ENCODE data around the gene IMPDH1. TPM values are rescaled to one million over a fixed set of nuclear protein-coding genes. Genes with fewer than 3 reads are reported as not detected.

The IMPDH1 gene
- total and polyA plus RNA-seq, 9 of the 15 experiments (the other 6 are each of a cell fraction or from before 2014, with no cell fraction given) = 0.80 to 118 (median 64.3) TPM

DNA sequence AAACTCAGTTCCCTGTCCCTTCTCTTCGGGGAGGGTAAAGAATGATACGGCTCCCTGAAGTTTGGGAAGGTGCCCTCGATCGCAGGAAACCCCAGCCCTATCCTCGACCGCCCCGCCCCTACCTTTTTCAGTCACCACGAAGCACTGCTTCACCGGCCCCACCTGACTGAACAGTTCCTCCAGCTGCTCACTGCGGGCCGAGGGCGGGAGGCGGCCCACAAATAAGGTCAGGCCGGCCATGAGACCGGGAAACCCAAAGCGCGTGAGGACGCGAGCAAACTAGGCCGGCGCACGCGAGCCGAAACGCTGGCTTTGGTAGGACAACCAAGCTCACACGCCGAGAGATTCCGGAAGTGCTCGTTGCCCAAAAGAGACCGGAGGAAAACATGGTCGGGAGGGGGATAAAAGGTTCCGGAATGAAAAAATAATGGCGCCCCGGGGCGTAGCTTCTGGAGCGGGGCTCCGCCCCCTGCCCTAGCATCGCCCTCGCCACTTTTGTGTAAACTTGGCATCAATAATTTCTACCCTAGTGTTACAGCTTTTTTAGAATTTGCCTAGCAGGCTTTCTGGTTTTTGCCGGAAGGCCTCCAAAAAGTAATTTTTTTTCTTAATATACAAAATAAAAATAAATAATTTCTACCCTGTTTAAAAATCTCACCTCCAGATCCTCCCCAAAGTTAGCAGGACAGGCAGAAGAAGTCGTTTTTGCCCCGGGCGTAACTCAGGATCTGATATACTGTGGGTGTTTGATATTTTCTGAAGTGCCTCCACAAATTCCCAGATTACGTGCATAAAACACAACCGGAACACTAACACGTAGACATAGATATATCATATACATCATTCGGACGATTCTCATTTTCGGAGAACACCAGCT, 66.0 kb downstream of the IMPDH1 start, which contains the start of gene RBM28 (continued):
- TF ChIP-seq, protein P1, sequence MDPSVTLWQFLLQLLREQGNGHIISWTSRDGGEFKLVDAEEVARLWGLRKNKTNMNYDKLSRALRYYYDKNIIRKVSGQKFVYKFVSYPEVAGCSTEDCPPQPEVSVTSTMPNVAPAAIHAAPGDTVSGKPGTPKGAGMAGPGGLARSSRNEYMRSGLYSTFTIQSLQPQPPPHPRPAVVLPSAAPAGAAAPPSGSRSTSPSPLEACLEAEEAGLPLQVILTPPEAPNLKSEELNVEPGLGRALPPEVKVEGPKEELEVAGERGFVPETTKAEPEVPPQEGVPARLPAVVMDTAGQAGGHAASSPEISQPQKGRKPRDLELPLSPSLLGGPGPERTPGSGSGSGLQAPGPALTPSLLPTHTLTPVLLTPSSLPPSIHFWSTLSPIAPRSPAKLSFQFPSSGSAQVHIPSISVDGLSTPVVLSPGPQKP (CRISPR knock-in tag; IDR thresholded peaks at IDR 0.05) = 0 out of 2 replicates have a peak, but pooled peaks have one; percentile 58
- no peak for TF ChIP-seq RFX7 (CRISPR knock-in tag; IDR thresholded peaks at IDR 0.05)
- TF ChIP-seq IFI16 (CRISPR knock-in tag; IDR thresholded peaks at IDR 0.05) = no peak
- TF ChIP-seq, protein P2, sequence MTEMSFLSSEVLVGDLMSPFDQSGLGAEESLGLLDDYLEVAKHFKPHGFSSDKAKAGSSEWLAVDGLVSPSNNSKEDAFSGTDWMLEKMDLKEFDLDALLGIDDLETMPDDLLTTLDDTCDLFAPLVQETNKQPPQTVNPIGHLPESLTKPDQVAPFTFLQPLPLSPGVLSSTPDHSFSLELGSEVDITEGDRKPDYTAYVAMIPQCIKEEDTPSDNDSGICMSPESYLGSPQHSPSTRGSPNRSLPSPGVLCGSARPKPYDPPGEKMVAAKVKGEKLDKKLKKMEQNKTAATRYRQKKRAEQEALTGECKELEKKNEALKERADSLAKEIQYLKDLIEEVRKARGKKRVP (CRISPR knock-in tag; IDR thresholded peaks at IDR 0.05) = no peak
- TF ChIP-seq ZSCAN32 (CRISPR knock-in tag; IDR thresholded peaks at IDR 0.05) = no peak
- TF ChIP-seq, protein P3, sequence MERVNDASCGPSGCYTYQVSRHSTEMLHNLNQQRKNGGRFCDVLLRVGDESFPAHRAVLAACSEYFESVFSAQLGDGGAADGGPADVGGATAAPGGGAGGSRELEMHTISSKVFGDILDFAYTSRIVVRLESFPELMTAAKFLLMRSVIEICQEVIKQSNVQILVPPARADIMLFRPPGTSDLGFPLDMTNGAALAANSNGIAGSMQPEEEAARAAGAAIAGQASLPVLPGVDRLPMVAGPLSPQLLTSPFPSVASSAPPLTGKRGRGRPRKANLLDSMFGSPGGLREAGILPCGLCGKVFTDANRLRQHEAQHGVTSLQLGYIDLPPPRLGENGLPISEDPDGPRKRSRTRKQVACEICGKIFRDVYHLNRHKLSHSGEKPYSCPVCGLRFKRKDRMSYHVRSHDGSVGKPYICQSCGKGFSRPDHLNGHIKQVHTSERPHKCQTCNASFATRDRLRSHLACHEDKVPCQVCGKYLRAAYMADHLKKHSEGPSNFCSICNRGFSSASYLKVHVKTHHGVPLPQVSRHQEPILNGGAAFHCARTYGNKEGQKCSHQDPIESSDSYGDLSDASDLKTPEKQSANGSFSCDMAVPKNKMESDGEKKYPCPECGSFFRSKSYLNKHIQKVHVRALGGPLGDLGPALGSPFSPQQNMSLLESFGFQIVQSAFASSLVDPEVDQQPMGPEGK (CRISPR knock-in tag; IDR thresholded peaks at IDR 0.05; ENCODE audit: borderline replicate concordance) = 0 out of 2 replicates have a peak, but pooled peaks have one; percentile 55
- peak; percentile 76; the same call in 1 of the 2 replicates for TF ChIP-seq ZNF197 (CRISPR knock-in tag; IDR thresholded peaks at IDR 0.05; ENCODE audit: low read depth)
- TF ChIP-seq, protein P4, sequence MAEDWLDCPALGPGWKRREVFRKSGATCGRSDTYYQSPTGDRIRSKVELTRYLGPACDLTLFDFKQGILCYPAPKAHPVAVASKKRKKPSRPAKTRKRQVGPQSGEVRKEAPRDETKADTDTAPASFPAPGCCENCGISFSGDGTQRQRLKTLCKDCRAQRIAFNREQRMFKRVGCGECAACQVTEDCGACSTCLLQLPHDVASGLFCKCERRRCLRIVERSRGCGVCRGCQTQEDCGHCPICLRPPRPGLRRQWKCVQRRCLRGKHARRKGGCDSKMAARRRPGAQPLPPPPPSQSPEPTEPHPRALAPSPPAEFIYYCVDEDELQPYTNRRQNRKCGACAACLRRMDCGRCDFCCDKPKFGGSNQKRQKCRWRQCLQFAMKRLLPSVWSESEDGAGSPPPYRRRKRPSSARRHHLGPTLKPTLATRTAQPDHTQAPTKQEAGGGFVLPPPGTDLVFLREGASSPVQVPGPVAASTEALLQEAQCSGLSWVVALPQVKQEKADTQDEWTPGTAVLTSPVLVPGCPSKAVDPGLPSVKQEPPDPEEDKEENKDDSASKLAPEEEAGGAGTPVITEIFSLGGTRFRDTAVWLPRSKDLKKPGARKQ (CRISPR knock-in tag; IDR thresholded peaks at IDR 0.05) = peak; percentile 68; the same call in 1 of the 2 replicates
- TF ChIP-seq, protein P5, sequence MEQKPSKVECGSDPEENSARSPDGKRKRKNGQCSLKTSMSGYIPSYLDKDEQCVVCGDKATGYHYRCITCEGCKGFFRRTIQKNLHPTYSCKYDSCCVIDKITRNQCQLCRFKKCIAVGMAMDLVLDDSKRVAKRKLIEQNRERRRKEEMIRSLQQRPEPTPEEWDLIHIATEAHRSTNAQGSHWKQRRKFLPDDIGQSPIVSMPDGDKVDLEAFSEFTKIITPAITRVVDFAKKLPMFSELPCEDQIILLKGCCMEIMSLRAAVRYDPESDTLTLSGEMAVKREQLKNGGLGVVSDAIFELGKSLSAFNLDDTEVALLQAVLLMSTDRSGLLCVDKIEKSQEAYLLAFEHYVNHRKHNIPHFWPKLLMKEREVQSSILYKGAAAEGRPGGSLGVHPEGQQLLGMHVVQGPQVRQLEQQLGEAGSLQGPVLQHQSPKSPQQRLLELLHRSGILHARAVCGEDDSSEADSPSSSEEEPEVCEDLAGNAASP (IDR thresholded peaks at IDR 0.05) = no peak
- peak; percentile 91; the same call in 1 of the 2 replicates for TF ChIP-seq MTA3 (IDR thresholded peaks at IDR 0.05; ENCODE audit: borderline replicate concordance)
- TF ChIP-seq NCOA2 (IDR thresholded peaks at IDR 0.05; ENCODE audit: partially characterized antibody in 2 of 2) = no peak
- TF ChIP-seq MTA1 (IDR thresholded peaks at IDR 0.05; ENCODE audit: borderline replicate concordance) = peak; percentile 28; the same call in 1 of the 2 replicates
- TF ChIP-seq ATF1 (CRISPR knock-in tag; IDR thresholded peaks at IDR 0.05) = peak; percentile 53; the same call in 1 of the 2 replicates
- TF ChIP-seq ATF1 (tag; IDR thresholded peaks at IDR 0.05) = peak; percentile 91
- peak; percentile 97 for TF ChIP-seq SAP30 (IDR thresholded peaks at IDR 0.05; ENCODE audit: borderline replicate concordance, insufficient read depth, low read depth, low read length, poor library complexity, severe bottlenecking)
- no peak for TF ChIP-seq KLF16 (IDR thresholded peaks at IDR 0.05)
- no peak; the same call in 1 of the 2 replicates for TF ChIP-seq SMARCC2 (IDR thresholded peaks at IDR 0.05; ENCODE audit: low read depth)
- TF ChIP-seq MED1 (CRISPR knock-in tag; IDR thresholded peaks at IDR 0.05; ENCODE audit: borderline replicate concordance) = no peak
- TF ChIP-seq, protein P6, sequence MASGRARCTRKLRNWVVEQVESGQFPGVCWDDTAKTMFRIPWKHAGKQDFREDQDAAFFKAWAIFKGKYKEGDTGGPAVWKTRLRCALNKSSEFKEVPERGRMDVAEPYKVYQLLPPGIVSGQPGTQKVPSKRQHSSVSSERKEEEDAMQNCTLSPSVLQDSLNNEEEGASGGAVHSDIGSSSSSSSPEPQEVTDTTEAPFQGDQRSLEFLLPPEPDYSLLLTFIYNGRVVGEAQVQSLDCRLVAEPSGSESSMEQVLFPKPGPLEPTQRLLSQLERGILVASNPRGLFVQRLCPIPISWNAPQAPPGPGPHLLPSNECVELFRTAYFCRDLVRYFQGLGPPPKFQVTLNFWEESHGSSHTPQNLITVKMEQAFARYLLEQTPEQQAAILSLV (tag; IDR thresholded peaks at IDR 0.05) = no peak
